A549 (cell line): ENCODE measurements around the gene PAPPA2.

ENCODE experiments used
- CHD2 ChIP-seq: fragments of 150-350 bp; IDR thresholded peaks from 2 replicates; pipeline ENCODE4 v1.6.1; 2014; ENCODE audit warnings: low read length; ENCODE audit not compliant: partially characterized antibody
- CTCF ChIP-seq: fragments of >200 bp; sonication (Bioruptor Twin); formaldehyde crosslinking; IDR thresholded peaks from 3 replicates; pipeline ENCODE4 v1.5.1; 2016
- EP300 ChIP-seq, 2 experiments: fragments of >200 bp; sonication (Bioruptor Twin); formaldehyde crosslinking; IDR thresholded peaks; 2 replicates in 1 of 2; 3 replicates in 1 of 2; pipeline ENCODE4 v1.6.1; 2016 to 2017
- KDM1A ChIP-seq: fragments of 200-600 bp; sonication (generic); IDR thresholded peaks from 2 replicates; pipeline ENCODE4 v1.6.1; 2016; ENCODE audit warnings: low read depth, mild to moderate bottlenecking
- RAD21 ChIP-seq, 2 experiments: fragments of >200 bp in 1 of 2; sonication (Bioruptor Twin) in 1 of 2; formaldehyde crosslinking in 1 of 2; IDR thresholded peaks in 1 of 2; conservative IDR thresholded peaks in 1 of 2; 2 replicates in 1 of 2; 3 replicates in 1 of 2; pipeline ENCODE4 v1.6.1; 2012 to 2018; ENCODE audit warnings: inconsistent platforms in 1 of 2
- RNF2 ChIP-seq: fragments of 200-600 bp; sonication (generic); IDR thresholded peaks from 2 replicates; pipeline ENCODE4 v1.6.1; 2016; ENCODE audit warnings: low read depth, mild to moderate bottlenecking, antibody characterized with exemption, moderate library complexity, borderline replicate concordance
- ZC3H11A ChIP-seq: fragments of 450-650 bp; IDR thresholded peaks from 2 replicates; pipeline ENCODE4 v1.6.1; 2014; ENCODE audit warnings: antibody characterized with exemption, mild to moderate bottlenecking

- no peak for TF ChIP-seq RNF2
- TF ChIP-seq CTCF: no peak
- TF ChIP-seq CHD2: no peak
- TF ChIP-seq KDM1A: no peak
- TF ChIP-seq EP300 (IDR thresholded peaks at IDR 0.05): no peak
- TF ChIP-seq RAD21 (conservative IDR thresholded peaks at IDR 0.05 in 1 of 2, IDR thresholded peaks at IDR 0.05 in 1 of 2): no peak
- TF ChIP-seq ZC3H11A: no peak
Measured at GRCh38 chr1:176512966-176513365, 50.0 kb downstream of the PAPPA2 start.
